ENCODE results near the gene SGCD.

The SGCD gene

GRCh38 chr5:156704139-156704538 lies 377.2 kb downstream of the SGCD start:
- DNase-seq (ENCODE audit: extremely low read depth, low read depth): no peak
- no peak for TF ChIP-seq CTCF (IDR thresholded peaks at IDR 0.05; ENCODE audit: low read depth, low read length)

DNA sequence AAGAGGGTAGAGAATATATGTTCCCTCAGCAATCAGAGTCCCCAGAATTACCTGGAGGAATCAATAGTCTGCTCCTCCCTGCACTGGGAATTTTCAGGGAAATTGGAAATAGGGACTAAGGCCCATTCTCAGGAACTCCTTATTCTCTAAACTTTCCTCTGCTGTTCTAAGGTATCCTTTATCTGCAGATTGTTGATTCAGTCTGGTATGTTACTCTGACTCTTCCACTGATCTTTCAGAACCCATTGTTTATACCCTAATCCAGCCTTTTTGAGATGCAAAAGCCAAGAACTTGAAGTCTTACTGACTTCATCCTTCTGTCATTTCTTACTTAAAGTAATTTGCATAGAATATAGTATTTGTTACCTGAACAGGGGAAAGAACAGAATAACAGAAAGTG lies 379.7 kb downstream of the SGCD start:
- no peak for TF ChIP-seq CTCF (IDR thresholded peaks at IDR 0.05; ENCODE audit: low read depth, low read length)

GRCh38 chr5:156707750-156708149 lies 380.8 kb downstream of the SGCD start:
- DNase-seq (ENCODE audit: extremely low read depth, low read depth): no peak
- TF ChIP-seq CTCF (IDR thresholded peaks at IDR 0.05; ENCODE audit: low read depth, low read length): no peak

More for the DNA sequence above, 379.7 kb downstream of the SGCD start:
- no peak for DNase-seq (ENCODE audit: extremely low read depth, low read depth)

GRCh38 chr5:156715287-156715686 lies 388.3 kb downstream of the SGCD start:
- no peak for TF ChIP-seq CTCF (IDR thresholded peaks at IDR 0.05; ENCODE audit: low read depth, low read length)

DNA sequence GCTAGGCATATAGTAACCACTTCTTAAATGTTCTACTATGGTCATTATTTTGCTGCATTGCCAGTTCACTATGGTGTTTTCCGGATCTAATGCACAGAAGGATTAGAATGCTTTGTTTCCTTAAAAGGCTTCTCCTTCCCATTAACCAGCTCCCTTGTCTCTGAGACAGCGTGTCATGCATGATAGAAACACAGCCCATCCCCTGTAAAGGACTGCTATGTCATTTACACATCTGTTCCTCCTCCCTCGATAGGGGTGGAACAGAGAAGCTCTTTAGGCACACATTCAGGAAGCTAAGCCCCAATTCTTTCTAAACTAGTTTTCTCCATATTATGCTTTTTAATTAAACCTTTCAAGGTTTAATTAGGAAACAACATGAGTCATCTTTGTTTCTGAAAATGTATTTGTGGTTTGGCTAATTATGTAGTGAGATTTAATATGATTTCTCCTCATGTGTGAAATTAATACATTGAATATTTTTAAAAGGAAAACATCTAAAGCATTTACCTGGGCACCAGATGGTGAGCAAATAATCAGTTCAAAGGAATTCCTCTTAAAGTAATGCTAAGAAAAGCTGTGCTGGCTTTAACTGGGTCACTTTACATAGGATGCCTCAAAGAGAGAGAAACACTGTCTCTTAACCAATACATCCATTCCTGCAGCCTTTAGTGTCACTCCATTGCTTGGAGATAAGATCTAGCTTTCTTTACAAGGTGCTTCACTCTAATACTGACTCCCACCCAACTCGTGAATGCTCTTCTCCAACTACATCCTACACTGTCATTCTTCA lies 389.8 kb downstream of the SGCD start:
- no peak for DNase-seq (ENCODE audit: extremely low read depth, low read depth)
- TF ChIP-seq CTCF (IDR thresholded peaks at IDR 0.05; ENCODE audit: low read depth, low read length): no peak

More at GRCh38 chr5:156715287-156715686, 388.3 kb downstream of the SGCD start:
- DNase-seq (ENCODE audit: extremely low read depth, low read depth): no peak

- TF ChIP-seq CTCF (IDR thresholded peaks at IDR 0.05; ENCODE audit: low read depth, low read length): no peak
- DNase-seq (ENCODE audit: extremely low read depth, low read depth): no peak
These were observed 392.0 kb downstream of the SGCD start for GRCh38 chr5:156718985-156719384.

- TF ChIP-seq CTCF (IDR thresholded peaks at IDR 0.05; ENCODE audit: low read depth, low read length): no peak
- no peak for DNase-seq (ENCODE audit: extremely low read depth, low read depth)
These were observed 395.4 kb downstream of the SGCD start for GRCh38 chr5:156722358-156722757.
